Measurements from ENCODE around the gene RNF169. TPM values are rescaled to one million over a fixed set of nuclear protein-coding genes. Genes with fewer than 3 reads are reported as not detected.

The RNF169 gene
- total and polyA plus RNA-seq, 9 of the 15 experiments (the other 6 are each of a cell fraction or from before 2014, with no cell fraction given): 0.68 to 18.1 (median 10.1) TPM

- BruUV-seq (replicated peaks): no TSS peak
- CTCF ChIA-PET (ENCODE audit: low intra/inter-chr PET ratio): no interaction called here
- in situ Hi-C loops (cut with MboI) (no loop called here), intact Hi-C loops (cut with micrococcal nuclease) (no loop called here)
- Histone ChIP-seq H3K9ac (ENCODE audit: insufficient read depth in 1 of 2, low read depth in 2 of 2, low read length in 2 of 2) (no peak overlapping the region), H3K9me3 (replicated peaks; ENCODE audit: control insufficient read depth, insufficient read depth, low read depth, low read length) (no peaks in the 10 kb centered on the region), H2AFZ (ENCODE audit: low read depth, low read length) (no peak overlapping the region), H3K79me2 (ENCODE audit: control insufficient read depth, insufficient read depth, low read length) (peaks cover 37% of the 10 kb centered on the region), H3K9me1 (ENCODE audit: control insufficient read depth, insufficient read depth, low read length) (peaks cover 2% of the 10 kb centered on the region), H3K4me2 (ENCODE audit: insufficient read depth, low read length) (no peak overlapping the region), H3K36me3 (ENCODE audit: control insufficient read depth, insufficient read depth, low read length) (peaks cover 25% of the 10 kb centered on the region; the same call in 1 of the 3 replicates), H3K4me1 (replicated peaks in 1 of 2; ENCODE audit: control insufficient read depth in 2 of 2, insufficient read depth in 2 of 2, low read length in 2 of 2) (peaks cover 0 to 14% of the 10 kb centered on the region in 2 experiments; a peak in 2 of 5 replicates), H4K20me1 (replicated peaks; ENCODE audit: control insufficient read depth, insufficient read depth, low read length) (no peaks in the 10 kb centered on the region), H3K4me3 (no peak overlapping the region), H3K27me3 (ENCODE audit: control insufficient read depth in 2 of 2, insufficient read depth in 2 of 2, low read length in 2 of 2) (no peaks in the 10 kb centered on the region), H3K27ac (ENCODE audit: extremely low read depth, low read depth, low read length) (no peak overlapping the region)
- no peak for ATAC-seq
- no peak for TF ChIP-seq PHB (CRISPR knock-in tag; IDR thresholded peaks at IDR 0.05)
- no peak for TF ChIP-seq ARNT (IDR thresholded peaks at IDR 0.05)
- TF ChIP-seq CREB1 (IDR thresholded peaks at IDR 0.05): no peak
- no peak for TF ChIP-seq CREB1 (CRISPR knock-in tag; IDR thresholded peaks at IDR 0.05)
- no peak for TF ChIP-seq MTA2 (IDR thresholded peaks at IDR 0.05; ENCODE audit: low read depth)
- TF ChIP-seq, protein P1, sequence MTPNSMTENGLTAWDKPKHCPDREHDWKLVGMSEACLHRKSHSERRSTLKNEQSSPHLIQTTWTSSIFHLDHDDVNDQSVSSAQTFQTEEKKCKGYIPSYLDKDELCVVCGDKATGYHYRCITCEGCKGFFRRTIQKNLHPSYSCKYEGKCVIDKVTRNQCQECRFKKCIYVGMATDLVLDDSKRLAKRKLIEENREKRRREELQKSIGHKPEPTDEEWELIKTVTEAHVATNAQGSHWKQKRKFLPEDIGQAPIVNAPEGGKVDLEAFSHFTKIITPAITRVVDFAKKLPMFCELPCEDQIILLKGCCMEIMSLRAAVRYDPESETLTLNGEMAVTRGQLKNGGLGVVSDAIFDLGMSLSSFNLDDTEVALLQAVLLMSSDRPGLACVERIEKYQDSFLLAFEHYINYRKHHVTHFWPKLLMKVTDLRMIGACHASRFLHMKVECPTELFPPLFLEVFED (CRISPR knock-in tag; conservative IDR thresholded peaks at IDR 0.05): no peak
- no peak for TF ChIP-seq RFX7 (CRISPR knock-in tag; IDR thresholded peaks at IDR 0.05)
- no peak for FAIRE-seq
- no peak for DNase-seq (ENCODE audit: extremely low read depth in 1 of 4, low spot score in 3 of 4)
- POLR2A ChIA-PET: no interaction called here
These were observed 61.2 kb downstream of the RNF169 start for GRCh38 chr11:74809801-74810200.

Data from K562 (cell line).